HL-60 (cell line): Measurements from ENCODE around the gene DNMT3A.

ENCODE experiments used
- DNase-seq, 2 experiments: peaks; one replicate each; pipeline ENCODE4 v3.0.0-alpha.2; 2010 to 2020; ENCODE audit warnings: low read depth in 1 of 2, low spot score in 1 of 2
- H3K27ac ChIP-seq: fragments of 250-450 bp; sonication (Bioruptor Pico); replicated peaks from 2 replicates; pipeline ENCODE4 v1.5.1; 2020; ENCODE audit warnings: mild to moderate bottlenecking, moderate library complexity
- H3K27me3 ChIP-seq: fragments of 250-450 bp; sonication (Bioruptor Pico); 2 replicates; pipeline ENCODE4 v1.5.1; 2021; ENCODE audit warnings: mild to moderate bottlenecking, moderate library complexity; ENCODE audit not compliant: insufficient read depth, poor library complexity, severe bottlenecking
- H3K4me3 ChIP-seq: replicated peaks from 2 replicates; pipeline ENCODE4 v1.5.1; 2011; ENCODE audit warnings: mild to moderate bottlenecking, control low read depth, low read length; ENCODE audit not compliant: insufficient read depth
- CTCF ChIP-seq: IDR thresholded peaks from one replicate; pipeline ENCODE4 v1.5.1; 2011; ENCODE audit warnings: low read length, control low read depth, inconsistent platforms; ENCODE audit not compliant: insufficient read depth
- GABPA ChIP-seq: IDR thresholded peaks from 2 replicates; pipeline ENCODE4 v1.6.1; 2012; ENCODE audit warnings: low read depth
- POLR2AphosphoS5 ChIP-seq: IDR thresholded peaks from 2 replicates; pipeline ENCODE4 v1.6.1; 2012; ENCODE audit warnings: low read depth
- REST ChIP-seq: IDR thresholded peaks from 2 replicates; pipeline ENCODE4 v1.6.1; 2012; ENCODE audit warnings: low read depth; ENCODE audit not compliant: insufficient replicate concordance
- SPI1 ChIP-seq: IDR thresholded peaks from 2 replicates; pipeline ENCODE4 v1.6.1; 2012; ENCODE audit warnings: low read depth, mild to moderate bottlenecking, borderline replicate concordance

DNMT3A gene

GRCh38 chr2:25310709-25310964, 31.1 kb downstream of the DNMT3A start:
- DNase-seq: no peak
- no peak for TF ChIP-seq SPI1
- no peak for TF ChIP-seq REST
- TF ChIP-seq POLR2AphosphoS5: no peak
- no peak for TF ChIP-seq CTCF
- no peak for TF ChIP-seq GABPA
- H3K27ac ChIP-seq: no peak overlapping the region
- H3K27me3 ChIP-seq: no peaks in the 10 kb centered on the region
- H3K4me3 ChIP-seq: no peak overlapping the region

GRCh38 chr2:25309402-25309801, 32.3 kb downstream of the DNMT3A start:
- H3K4me3 ChIP-seq: no peak overlapping the region
- TF ChIP-seq SPI1: no peak
- TF ChIP-seq CTCF: peak; percentile 46
- TF ChIP-seq REST: no peak
- no peak for TF ChIP-seq POLR2AphosphoS5
- no peak overlapping the region for H3K27ac ChIP-seq
- DNase-seq: peak in 1 of 2 experiments; percentile 67
- H3K27me3 ChIP-seq: no peaks in the 10 kb centered on the region

- no peak for DNase-seq
- TF ChIP-seq GABPA (no peak), POLR2AphosphoS5 (no peak), CTCF (no peak), SPI1 (no peak)
- no peaks in the 10 kb centered on the region for H3K27me3 ChIP-seq
- no peak overlapping the region for H3K4me3 ChIP-seq
- H3K27ac ChIP-seq: no peak overlapping the region
These were observed 33.1 kb downstream of the DNMT3A start for GRCh38 chr2:25308599-25308998.

- DNase-seq: no peak
- TF ChIP-seq GABPA: no peak
- no peak for TF ChIP-seq REST
- no peak for TF ChIP-seq POLR2AphosphoS5
- TF ChIP-seq CTCF: no peak
- TF ChIP-seq SPI1: no peak
- no peak overlapping the region for H3K4me3 ChIP-seq
- H3K27me3 ChIP-seq: no peaks in the 10 kb centered on the region
- H3K27ac ChIP-seq: no peak overlapping the region
These were observed 33.7 kb downstream of the DNMT3A start for GRCh38 chr2:25307949-25308557.
